GM18858 (cell line): Measurements from ENCODE around the gene AQP2.

Source experiments
- ATAC-seq: cut with Tn5 transposase; IDR thresholded peaks from one replicate; pipeline ENCODE4 v1.9.1; 2021; ENCODE audit not compliant: unreplicated experiment

Gene AQP2

GRCh38 chr12:49939707-49940106 lies 10.8 kb upstream of the AQP2 start:
- ATAC-seq, result no peak

GRCh38 chr12:49941556-49942511 lies 8.7 kb upstream of the AQP2 start:
- ATAC-seq, result no peak

- ATAC-seq, result no peak
Measured at GRCh38 chr12:49942512-49942893, 8.0 kb upstream of the AQP2 start.

GRCh38 chr12:49942921-49943624 lies 7.5 kb upstream of the AQP2 start:
- no peak for ATAC-seq

DNA sequence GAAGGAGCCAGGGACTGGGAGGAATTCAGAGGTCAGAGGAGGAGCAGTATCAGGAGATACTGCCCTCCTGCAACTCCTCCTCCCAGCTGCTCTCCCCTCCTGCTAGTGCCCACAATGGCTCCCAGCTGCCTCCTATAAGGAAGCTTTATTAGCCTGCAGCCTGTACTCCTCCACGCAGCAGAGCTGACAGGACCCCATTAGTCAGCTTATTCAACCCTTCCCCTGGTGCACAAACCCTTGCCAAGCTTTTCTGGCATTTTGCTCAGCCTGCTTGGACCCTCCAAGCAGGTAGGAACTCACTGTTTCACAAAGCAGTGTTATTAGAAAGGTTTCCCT lies 6.9 kb upstream of the AQP2 start:
- ATAC-seq, result no peak

GRCh38 chr12:49944046-49944445 lies 6.5 kb upstream of the AQP2 start:
- ATAC-seq, result no peak

- no peak for ATAC-seq
Measured at GRCh38 chr12:49944718-49945117, 5.8 kb upstream of the AQP2 start.

- peak; percentile 53 for ATAC-seq
Measured at GRCh38 chr12:49945394-49946080, 5.0 kb upstream of the AQP2 start.

GRCh38 chr12:49946086-49946485 lies 4.5 kb upstream of the AQP2 start:
- ATAC-seq, result no peak

DNA sequence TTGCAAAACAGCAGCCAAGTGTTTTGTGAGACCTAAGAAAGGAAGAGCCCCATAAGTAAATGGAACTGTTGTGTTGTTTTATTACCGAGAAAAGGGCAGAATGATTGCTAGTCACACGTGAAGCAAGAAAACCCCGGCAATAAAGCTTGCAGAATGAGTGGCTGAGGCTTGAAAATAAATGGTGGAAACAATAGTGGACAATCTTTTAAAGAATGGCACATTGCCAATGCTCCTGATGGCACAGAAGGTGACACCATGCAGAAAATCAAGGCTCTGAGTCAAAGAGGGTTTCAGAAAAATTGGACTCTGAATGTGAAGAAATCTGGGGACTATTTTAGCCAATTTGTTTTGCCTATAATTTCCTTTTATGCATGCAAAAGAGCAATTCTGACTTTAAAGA lies 4.0 kb upstream of the AQP2 start:
- ATAC-seq, result no peak

- ATAC-seq, result no peak
Measured at GRCh38 chr12:49947593-49948226, 2.8 kb upstream of the AQP2 start.

DNA sequence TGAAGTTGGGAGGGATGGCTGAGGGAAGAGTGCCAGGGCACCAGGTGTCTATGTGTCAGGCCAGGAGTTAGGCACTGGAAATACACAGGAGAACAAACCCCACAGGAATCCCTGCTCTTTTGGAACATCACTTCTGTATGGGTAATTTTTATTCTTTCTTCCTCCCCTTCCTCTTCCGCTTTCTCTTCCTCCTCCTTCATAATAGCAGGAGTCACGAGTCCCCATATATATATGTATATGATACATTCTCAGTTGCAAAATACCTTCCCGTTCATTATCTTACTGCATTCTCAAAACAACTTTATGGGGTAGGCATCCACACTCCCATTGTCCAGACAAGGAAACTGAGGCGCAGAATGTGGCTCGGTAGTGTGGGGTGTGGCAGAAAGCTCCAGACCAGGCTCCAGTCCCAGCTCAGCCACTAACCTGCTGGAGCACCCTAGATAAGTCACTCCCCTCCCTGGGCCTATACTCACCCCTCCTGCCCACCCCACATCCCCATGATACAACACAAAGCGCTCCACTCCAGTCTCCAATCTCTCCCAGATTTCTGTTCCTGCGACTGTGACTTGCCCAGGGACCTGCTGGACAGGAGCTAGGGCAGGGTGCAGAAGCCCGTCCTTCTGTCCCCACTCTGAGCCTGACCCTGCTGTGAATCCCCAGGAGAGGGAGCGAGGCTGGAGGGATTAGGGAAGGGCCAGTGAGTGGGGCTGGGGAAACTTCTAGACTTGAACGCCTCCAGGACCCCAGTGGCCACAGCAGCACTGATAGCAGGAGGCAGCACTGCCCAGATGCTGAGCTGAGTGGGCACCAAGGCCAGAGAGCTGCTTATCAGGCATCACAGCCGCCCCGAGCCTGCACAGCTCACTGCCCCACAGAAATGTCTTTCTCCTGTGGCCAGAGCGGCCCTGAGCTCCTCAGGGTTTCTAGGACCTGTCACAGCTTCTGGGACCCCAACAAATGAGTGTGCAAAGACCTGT lies 1.4 kb upstream of the AQP2 start:
- no peak for ATAC-seq

- no peak for ATAC-seq
Measured at GRCh38 chr12:49949866-49950265, 671 bp upstream of the AQP2 start.

DNA sequence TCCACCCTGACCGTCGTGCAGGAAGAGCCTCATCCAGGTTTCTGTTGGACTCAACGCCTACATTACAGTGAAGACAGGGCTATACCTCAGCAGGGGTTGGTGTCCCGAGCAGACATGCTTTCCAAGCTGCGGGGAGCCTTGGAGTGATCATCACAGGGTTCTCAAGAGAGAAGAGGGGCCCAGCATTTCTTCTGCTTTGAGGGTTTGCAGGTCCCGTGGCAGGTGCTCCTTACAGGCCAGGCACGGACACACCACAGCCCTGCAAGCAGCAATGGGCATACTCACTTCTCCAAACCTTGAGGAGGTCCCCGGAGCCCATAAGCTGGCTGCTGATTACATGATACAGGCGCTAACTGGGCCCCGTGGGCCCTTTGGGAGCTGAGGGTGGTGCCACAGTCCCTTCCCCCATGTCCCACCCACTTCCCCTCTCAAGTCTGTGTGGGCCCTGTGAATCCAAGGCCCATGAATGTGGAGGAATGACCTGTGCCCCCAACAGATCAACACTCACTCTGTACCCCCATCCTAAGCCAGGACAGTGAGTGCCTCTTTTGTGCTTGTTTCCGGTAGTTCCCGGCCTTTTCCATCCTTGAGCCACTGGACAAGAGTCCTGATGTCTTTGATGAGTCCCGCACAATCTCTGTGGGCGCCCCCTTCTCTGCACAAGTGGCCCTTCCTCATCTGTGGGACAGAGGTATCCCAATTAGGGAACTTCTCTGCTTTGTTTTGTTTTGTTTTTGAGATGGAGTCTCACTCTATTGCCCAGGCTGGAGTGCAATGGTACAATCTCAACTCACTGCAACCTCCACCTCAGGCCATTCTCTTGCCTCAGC lies 1.1 kb downstream of the AQP2 start:
- ATAC-seq, result no peak

- no peak for ATAC-seq
Measured at GRCh38 chr12:49952391-49953055, 2.0 kb downstream of the AQP2 start.

DNA sequence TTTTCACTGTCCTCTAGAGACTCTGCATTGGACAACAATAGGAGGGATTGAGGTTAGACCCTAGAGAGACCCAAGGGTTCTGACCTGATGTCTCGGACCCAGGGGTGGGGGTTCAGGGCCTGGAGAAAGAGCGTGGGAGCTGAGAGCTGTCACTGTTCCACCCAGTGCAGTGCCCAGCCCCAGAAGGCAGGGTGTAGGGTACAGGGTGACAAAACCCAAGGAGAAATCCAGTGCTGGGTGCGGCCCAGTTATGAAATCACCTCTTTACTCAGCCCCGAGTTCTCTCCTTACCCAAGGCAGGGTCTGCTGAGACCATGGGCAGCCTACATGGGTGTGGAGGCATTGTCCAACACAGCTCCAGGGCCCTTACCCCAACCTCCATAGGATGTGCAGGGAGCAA lies 2.6 kb downstream of the AQP2 start:
- no peak for ATAC-seq

GRCh38 chr12:49953961-49954846 lies 3.7 kb downstream of the AQP2 start:
- ATAC-seq, result no peak
